Measurements from ENCODE around the gene PEX11B.

PEX11B gene

GRCh38 chr1:145877923-145878486 is 40.5 kb downstream of the PEX11B start:
- in situ Hi-C loops (cut with MboI; ENCODE audit: low sequenced_read_pairs), result no loop called here

- in situ Hi-C loops (cut with MboI; ENCODE audit: low sequenced_read_pairs), result no loop called here
Measured at GRCh38 chr1:145874646-145875045, 43.9 kb downstream of the PEX11B start.

GRCh38 chr1:145871994-145872924 is 46.3 kb downstream of the PEX11B start:
- in situ Hi-C loops (cut with MboI; ENCODE audit: low sequenced_read_pairs), result no loop called here

GRCh38 chr1:145868232-145868631 is 50.3 kb downstream of the PEX11B start:
- in situ Hi-C loops (cut with MboI; ENCODE audit: low sequenced_read_pairs), result no loop called here

GRCh38 chr1:145863282-145864018 is 55.1 kb downstream of the PEX11B start:
- in situ Hi-C loops (cut with MboI; ENCODE audit: low sequenced_read_pairs), result no loop called here
